Measurements from ENCODE around the gene CR1. TPM values are rescaled to one million over a fixed set of nuclear protein-coding genes. Genes with fewer than 3 reads are reported as not detected.

The CR1 gene
- total RNA-seq, 1 donor from 2014 or later = not detected

- H2AFZ ChIP-seq (replicated peaks) = no peak overlapping the region
- Mint-ChIP-seq H3K4me1 (no peaks in the 10 kb centered on the region), H3K4me3 (no peak overlapping the region), H3K27ac (no peak overlapping the region), H3K9me3 (no peaks in the 10 kb centered on the region), H3K27me3 (ENCODE audit: insufficient read depth, low read depth) (peaks cover 2% of the 10 kb centered on the region), H3K36me3 (no peaks in the 10 kb centered on the region)
- H3K36me3 ChIP-seq = no peaks in the 10 kb centered on the region
- H3K4me1 ChIP-seq = peaks cover 23% of the 10 kb centered on the region
- H3K27ac ChIP-seq = no peak overlapping the region
- no peaks in the 10 kb centered on the region for H3K79me2 ChIP-seq (ENCODE audit: low read depth)
- H3K27me3 ChIP-seq = no peaks in the 10 kb centered on the region
- H3K9ac ChIP-seq = no peak overlapping the region
- TF ChIP-seq EZH2phosphoT487 (IDR thresholded peaks at IDR 0.05) (no peak), CTCF (IDR thresholded peaks at IDR 0.05) (no peak), EZH2 (IDR thresholded peaks at IDR 0.05) (no peak)
- no peaks in the 10 kb centered on the region for H4K20me1 ChIP-seq (ENCODE audit: low read depth)
- peak overlapping the region; percentile 6 for H3K4me2 ChIP-seq
- no peak for DNase-seq (ENCODE audit: low spot score)
- no peaks in the 10 kb centered on the region for H3K9me3 ChIP-seq (ENCODE audit: low read depth)
- H3F3A ChIP-seq (ENCODE audit: low read depth) = no peaks in the 10 kb centered on the region
- H3K4me3 ChIP-seq = no peak overlapping the region
Observed at GRCh38 chr1:207648334-207649209, 152.6 kb downstream of the CR1 start.

DNA sequence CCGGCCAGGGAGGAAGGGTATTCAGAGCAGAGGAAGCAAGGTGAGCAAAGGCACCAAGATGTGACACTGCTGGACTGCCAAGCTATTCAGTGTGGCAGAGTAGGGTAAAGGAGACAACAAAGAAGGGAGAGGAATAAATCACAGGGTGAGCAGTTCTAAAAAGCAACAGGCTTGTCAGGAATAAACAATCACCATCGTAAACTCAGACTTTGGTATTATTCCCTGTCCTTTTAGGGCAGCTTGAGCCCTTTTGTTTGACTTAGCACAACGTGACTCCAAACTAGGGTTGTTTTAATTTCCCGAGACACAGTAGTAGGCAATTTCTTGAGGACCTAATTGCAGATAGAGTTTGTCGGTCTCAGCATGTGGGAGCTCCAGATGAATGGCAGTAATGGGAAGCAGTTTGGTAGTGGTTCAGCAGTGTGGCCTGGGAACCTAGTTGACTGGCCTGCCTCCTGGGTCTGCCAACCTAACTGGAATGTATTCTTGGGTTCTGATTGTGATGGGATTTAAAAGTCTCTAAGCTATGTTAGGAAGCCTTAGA, 153.3 kb downstream of the CR1 start:
- Histone ChIP-seq H4K20me1 (ENCODE audit: low read depth) (no peaks in the 10 kb centered on the region), H3F3A (ENCODE audit: low read depth) (no peaks in the 10 kb centered on the region), H3K4me1 (peaks cover 23% of the 10 kb centered on the region), H3K27me3 (no peaks in the 10 kb centered on the region), H3K79me2 (ENCODE audit: low read depth) (no peaks in the 10 kb centered on the region), H3K4me2 (peak overlapping the region; percentile 6), H3K9me3 (ENCODE audit: low read depth) (no peaks in the 10 kb centered on the region), H3K4me3 (no peak overlapping the region), H3K9ac (no peak overlapping the region), H2AFZ (replicated peaks) (peak overlapping the region; percentile 32), H3K27ac (no peak overlapping the region), H3K36me3 (no peaks in the 10 kb centered on the region)
- Mint-ChIP-seq H3K4me1 (no peaks in the 10 kb centered on the region), H3K27me3 (ENCODE audit: insufficient read depth, low read depth) (peaks cover 2% of the 10 kb centered on the region), H3K36me3 (no peaks in the 10 kb centered on the region), H3K27ac (no peak overlapping the region), H3K4me3 (no peak overlapping the region), H3K9me3 (no peaks in the 10 kb centered on the region)
- no peak for TF ChIP-seq CTCF (IDR thresholded peaks at IDR 0.05)
- no peak for TF ChIP-seq EZH2phosphoT487 (IDR thresholded peaks at IDR 0.05)
- TF ChIP-seq EZH2 (IDR thresholded peaks at IDR 0.05) = no peak
- DNase-seq (ENCODE audit: low spot score) = peak; percentile 23

DNA sequence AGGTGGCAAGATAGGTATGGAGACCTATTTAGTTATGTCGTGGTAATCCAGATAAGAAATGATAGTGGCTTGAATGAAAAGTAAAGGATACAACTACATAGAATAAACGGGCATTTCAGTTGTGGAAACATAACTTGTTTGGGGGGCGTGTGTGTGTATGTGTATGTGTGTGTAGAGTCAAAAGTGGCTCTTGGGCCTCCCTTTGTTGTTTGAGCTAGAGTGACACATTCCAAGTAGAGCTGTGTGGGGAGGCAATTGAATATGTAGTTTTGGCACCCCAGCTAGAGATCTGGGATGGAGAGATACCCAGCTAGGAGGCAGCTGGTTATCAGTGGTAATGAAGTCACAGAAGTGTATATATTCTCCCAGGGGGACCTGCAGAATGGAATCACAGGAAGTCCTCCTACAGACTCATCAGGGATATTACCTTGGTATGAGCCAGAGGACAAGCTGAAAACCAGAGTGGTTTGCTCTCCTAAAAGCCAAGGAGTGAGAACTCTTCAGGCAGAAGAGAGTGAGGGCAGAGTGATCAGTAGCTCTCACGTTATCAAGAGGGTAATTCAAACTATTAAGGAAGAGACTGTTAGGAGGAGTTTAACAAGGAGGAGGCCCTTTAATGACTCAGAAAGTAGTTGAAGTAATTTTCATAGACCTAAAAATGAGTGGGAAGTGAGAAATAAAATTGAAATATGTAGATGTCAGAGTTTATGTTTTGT, 154.1 kb downstream of the CR1 start:
- no peaks in the 10 kb centered on the region for H3K36me3 ChIP-seq
- H2AFZ ChIP-seq (replicated peaks) = no peak overlapping the region
- H3K4me1 ChIP-seq = peaks cover 23% of the 10 kb centered on the region
- no peaks in the 10 kb centered on the region for H3K79me2 ChIP-seq (ENCODE audit: low read depth)
- Mint-ChIP-seq H3K27me3 (ENCODE audit: insufficient read depth, low read depth) (peaks cover 2% of the 10 kb centered on the region), H3K9me3 (no peaks in the 10 kb centered on the region), H3K4me1 (no peaks in the 10 kb centered on the region), H3K36me3 (no peaks in the 10 kb centered on the region), H3K27ac (no peak overlapping the region), H3K4me3 (no peak overlapping the region)
- DNase-seq (ENCODE audit: low spot score) = no peak
- H3F3A ChIP-seq (ENCODE audit: low read depth) = no peaks in the 10 kb centered on the region
- H3K4me2 ChIP-seq = peak overlapping the region; percentile 6
- TF ChIP-seq EZH2phosphoT487 (IDR thresholded peaks at IDR 0.05) (no peak), CTCF (IDR thresholded peaks at IDR 0.05) (no peak), EZH2 (IDR thresholded peaks at IDR 0.05) (no peak)
- H3K9ac ChIP-seq = no peak overlapping the region
- H3K27ac ChIP-seq = no peak overlapping the region
- no peaks in the 10 kb centered on the region for H3K9me3 ChIP-seq (ENCODE audit: low read depth)
- H4K20me1 ChIP-seq (ENCODE audit: low read depth) = no peaks in the 10 kb centered on the region
- no peaks in the 10 kb centered on the region for H3K27me3 ChIP-seq
- H3K4me3 ChIP-seq = no peak overlapping the region

Measured in neural progenitor cell (in vitro differentiated cells).